CD4-positive, alpha-beta T cell (primary cell): Measurements from ENCODE around the gene OPN4. TPM values are rescaled to one million over a fixed set of nuclear protein-coding genes. Genes with fewer than 3 reads are reported as not detected.

Source experiments
- ATAC-seq: fragments of 200-7000 bp; cut with Tn5 transposase; one replicate; pipeline ENCODE4 v1.10.0; 2022; ENCODE audit warnings: mild to moderate bottlenecking; ENCODE audit not compliant: poor library complexity
- CTCF ChIA-PET: fragments of 350-600 bp; sonication (Branson Sonifier 250); formaldehyde crosslinking; loops from one replicate; lab custom pipeline; 2021; ENCODE audit warnings: antibody characterized with exemption, inconsistent platforms; lab: Charles Lee
- POLR2A ChIA-PET: fragments of 350-600 bp; sonication (Branson Sonifier 250); formaldehyde crosslinking; loops from one replicate; lab custom pipeline; 2021; ENCODE audit warnings: antibody characterized with exemption, inconsistent platforms; lab: Charles Lee
- DNase-seq, 14 experiments: peaks; one replicate each; pipeline ENCODE4 v3.0.0-alpha.2; 2013 to 2020; ENCODE audit warnings: mixed read lengths in 2 of 14
- H3K27ac ChIP-seq, 2 donors: one replicate each; pipeline versions ENCODE4 v1.5.1 to v1.7.0; 2013; ENCODE audit warnings: low read length in 2 of 2, low read depth in 1 of 2, mild to moderate bottlenecking in 1 of 2
- H3K27me3 ChIP-seq, 2 experiments: 1 replicate in 1 of 2; 2 replicates in 1 of 2; pipeline versions ENCODE4 v1.6.1 to v1.7.0; 2013; ENCODE audit warnings: low read length in 2 of 2, control low read depth in 1 of 2, mild to moderate bottlenecking in 1 of 2, moderate library complexity in 1 of 2; ENCODE audit not compliant: insufficient read depth in 2 of 2, control insufficient read depth in 1 of 2
- H3K36me3 ChIP-seq: one replicate; pipeline ENCODE4 v1.6.1; 2013; ENCODE audit warnings: low read length, control low read depth; ENCODE audit not compliant: insufficient read depth
- H3K4me1 ChIP-seq: one replicate; pipeline ENCODE4 v1.6.1; 2013; ENCODE audit warnings: low read length, control low read depth; ENCODE audit not compliant: insufficient read depth
- H3K4me3 ChIP-seq: one replicate; pipeline ENCODE4 v1.5.1; 2013; ENCODE audit warnings: mild to moderate bottlenecking, low read length, moderate library complexity
- H3K9me3 ChIP-seq, 2 experiments: 1 replicate in 1 of 2; 2 replicates in 1 of 2; pipeline versions ENCODE4 v1.6.1 to v1.7.0; 2013; ENCODE audit warnings: low read length in 2 of 2, mild to moderate bottlenecking in 2 of 2, control low read depth in 1 of 2, moderate library complexity in 1 of 2; ENCODE audit not compliant: control insufficient read depth in 1 of 2, insufficient read depth in 1 of 2
- H3K27ac Mint-ChIP-seq: one replicate; pipeline ENCODE4 v1.8.0; 2020; ENCODE audit warnings: mixed read lengths
- H3K27me3 Mint-ChIP-seq: one replicate; pipeline ENCODE4 v1.8.0; 2021; ENCODE audit warnings: mixed read lengths
- H3K36me3 Mint-ChIP-seq: one replicate; pipeline ENCODE4 v1.8.0; 2021; ENCODE audit warnings: low read depth, mixed read lengths
- H3K4me1 Mint-ChIP-seq: one replicate; pipeline ENCODE4 v1.8.0; 2021; ENCODE audit warnings: low read depth, mixed read lengths
- H3K4me3 Mint-ChIP-seq: one replicate; pipeline ENCODE4 v1.8.0; 2020; ENCODE audit warnings: mild to moderate bottlenecking, mixed read lengths
- H3K9me3 Mint-ChIP-seq: one replicate; pipeline ENCODE4 v1.8.0; 2020; ENCODE audit warnings: mixed read lengths
- intact Hi-C, 2 experiments: fragments of 100-400 bp; cut with DNase I in 1 of 2; cut with micrococcal nuclease in 1 of 2; formaldehyde crosslinking; loops; one replicate each; pipeline versions ENCODE4 v1.15.1 to v1.9.0; 2023 to 2025; cut with DNase I, micrococcal nuclease
- total RNA-seq, 174 experiments: library from RNA in 2 of 174; stranded (reverse) in 2 of 174; gene quantifications; one replicate each; pipeline ENCODE4 v1.2.3 and lab custom pipeline; 2021 to 2026
- TF ChIP-seq, protein P1 (sequence below): fragments of 200-600 bp; IDR thresholded peaks from one replicate; pipeline ENCODE4 v1.8.0; 2022; ENCODE audit warnings: antibody characterized with exemption, mild to moderate bottlenecking

OPN4 gene
- total RNA-seq, 2 experiments from 2014 or later, result not detected

DNA sequence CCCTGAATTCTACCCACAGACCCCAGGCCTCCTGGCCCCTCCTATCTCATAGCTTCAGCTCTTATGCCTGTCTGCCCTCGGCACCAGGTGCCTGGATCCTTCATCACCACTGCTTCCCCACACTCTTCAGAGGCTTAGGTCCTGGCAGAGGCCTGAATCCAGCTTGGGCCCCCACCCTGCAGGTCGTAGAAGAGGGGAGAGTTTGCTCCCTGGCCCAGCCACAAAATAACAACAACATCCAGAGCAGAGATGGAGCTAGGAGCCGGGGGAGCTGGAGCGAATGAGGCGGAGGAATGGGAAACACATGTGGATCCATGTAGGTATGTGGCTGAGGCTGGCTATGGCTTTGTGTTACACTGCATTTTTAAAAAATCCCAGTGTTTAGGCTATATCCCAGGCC, 7.8 kb upstream of the OPN4 start:
- ChIA-PET POLR2A (no interaction called here), CTCF (no interaction called here)
- H3K9me3 Mint-ChIP-seq, result peaks cover 3% of the 10 kb centered on the region
- no peaks in the 10 kb centered on the region for H3K36me3 ChIP-seq
- peaks cover 0 to 5% of the 10 kb centered on the region in 2 experiments for H3K9me3 ChIP-seq
- TF ChIP-seq, protein P1, sequence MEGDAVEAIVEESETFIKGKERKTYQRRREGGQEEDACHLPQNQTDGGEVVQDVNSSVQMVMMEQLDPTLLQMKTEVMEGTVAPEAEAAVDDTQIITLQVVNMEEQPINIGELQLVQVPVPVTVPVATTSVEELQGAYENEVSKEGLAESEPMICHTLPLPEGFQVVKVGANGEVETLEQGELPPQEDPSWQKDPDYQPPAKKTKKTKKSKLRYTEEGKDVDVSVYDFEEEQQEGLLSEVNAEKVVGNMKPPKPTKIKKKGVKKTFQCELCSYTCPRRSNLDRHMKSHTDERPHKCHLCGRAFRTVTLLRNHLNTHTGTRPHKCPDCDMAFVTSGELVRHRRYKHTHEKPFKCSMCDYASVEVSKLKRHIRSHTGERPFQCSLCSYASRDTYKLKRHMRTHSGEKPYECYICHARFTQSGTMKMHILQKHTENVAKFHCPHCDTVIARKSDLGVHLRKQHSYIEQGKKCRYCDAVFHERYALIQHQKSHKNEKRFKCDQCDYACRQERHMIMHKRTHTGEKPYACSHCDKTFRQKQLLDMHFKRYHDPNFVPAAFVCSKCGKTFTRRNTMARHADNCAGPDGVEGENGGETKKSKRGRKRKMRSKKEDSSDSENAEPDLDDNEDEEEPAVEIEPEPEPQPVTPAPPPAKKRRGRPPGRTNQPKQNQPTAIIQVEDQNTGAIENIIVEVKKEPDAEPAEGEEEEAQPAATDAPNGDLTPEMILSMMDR, result no peak
- intact Hi-C loops, result no loop called here
- ATAC-seq (no peak), DNase-seq (no peak)
- no peak overlapping the region for H3K27ac ChIP-seq
- H3K4me3 Mint-ChIP-seq, result no peak overlapping the region
- no peaks in the 10 kb centered on the region for H3K4me1 ChIP-seq
- H3K4me3 ChIP-seq, result no peak overlapping the region
- H3K27me3 Mint-ChIP-seq, result peaks cover 4% of the 10 kb centered on the region
- peaks cover 1 to 8% of the 10 kb centered on the region in 2 experiments for H3K27me3 ChIP-seq
- no peaks in the 10 kb centered on the region for H3K36me3 Mint-ChIP-seq
- H3K4me1 Mint-ChIP-seq, result peaks cover 5% of the 10 kb centered on the region
- H3K27ac Mint-ChIP-seq, result no peak overlapping the region

- Mint-ChIP-seq H3K36me3 (no peaks in the 10 kb centered on the region), H3K9me3 (no peaks in the 10 kb centered on the region), H3K4me1 (peaks cover 5% of the 10 kb centered on the region), H3K4me3 (no peak overlapping the region), H3K27ac (no peak overlapping the region), H3K27me3 (peaks cover under 1% of the 10 kb centered on the region)
- peaks cover 0 to 5% of the 10 kb centered on the region in 2 experiments for H3K9me3 ChIP-seq
- ChIA-PET POLR2A (no interaction called here), CTCF (no interaction called here)
- H3K4me1 ChIP-seq, result no peaks in the 10 kb centered on the region
- no peak for DNase-seq
- peaks cover 0 to 8% of the 10 kb centered on the region in 2 experiments for H3K27me3 ChIP-seq
- TF ChIP-seq, protein P1, result no peak
- no peak for ATAC-seq
- H3K36me3 ChIP-seq, result no peaks in the 10 kb centered on the region
- no peak overlapping the region for H3K27ac ChIP-seq
- intact Hi-C loops, result no loop called here
- H3K4me3 ChIP-seq, result no peak overlapping the region
Observed at GRCh38 chr10:86646933-86647332, 7.4 kb upstream of the OPN4 start.

GRCh38 chr10:86647773-86648703, 6.3 kb upstream of the OPN4 start:
- Histone ChIP-seq H3K36me3 (no peaks in the 10 kb centered on the region), H3K4me3 (no peak overlapping the region), H3K27me3 (no peaks in the 10 kb centered on the region), H3K9me3 (no peaks in the 10 kb centered on the region), H3K4me1 (no peaks in the 10 kb centered on the region), H3K27ac (no peak overlapping the region)
- Mint-ChIP-seq H3K27me3 (no peaks in the 10 kb centered on the region), H3K36me3 (no peaks in the 10 kb centered on the region), H3K4me1 (peaks cover 5% of the 10 kb centered on the region), H3K9me3 (no peaks in the 10 kb centered on the region), H3K4me3 (no peak overlapping the region), H3K27ac (no peak overlapping the region)
- DNase-seq (no peak), ATAC-seq (no peak)
- CTCF ChIA-PET, result no interaction called here
- POLR2A ChIA-PET, result no interaction called here
- intact Hi-C loops, result no loop called here
- TF ChIP-seq, protein P1, result no peak
